ENCODE results near the gene ABCC8. TPM values are rescaled to one million over a fixed set of nuclear protein-coding genes. Genes with fewer than 3 reads are reported as not detected.

The ABCC8 gene
- total RNA-seq, 2 donors from 2014 or later = 0.55 TPM; not detected in 1

GRCh38 chr11:17383461-17383860 lies 93.2 kb downstream of the ABCC8 start:
- no peak overlapping the region for H3K27ac Mint-ChIP-seq
- no peaks in the 10 kb centered on the region for H3K9me3 ChIP-seq (ENCODE audit: control insufficient read depth, low read length)
- H3K27me3 Mint-ChIP-seq (ENCODE audit: insufficient read depth) = peaks cover 15% of the 10 kb centered on the region
- H3K4me1 ChIP-seq (ENCODE audit: control insufficient read depth, insufficient read depth, low read length) = no peaks in the 10 kb centered on the region
- H3K4me1 Mint-ChIP-seq = no peaks in the 10 kb centered on the region
- H3K4me3 Mint-ChIP-seq = no peak overlapping the region
- peaks cover 10% of the 10 kb centered on the region for H3K27me3 ChIP-seq (ENCODE audit: control insufficient read depth, insufficient read depth, low read length, poor library complexity, severe bottlenecking)
- H3K9me3 Mint-ChIP-seq = peaks cover 9% of the 10 kb centered on the region
- TF ChIP-seq CTCF (conservative IDR thresholded peaks at IDR 0.05) = no peak
- no peak overlapping the region for H3K27ac ChIP-seq (ENCODE audit: low read depth, low read length)
- H3K9ac ChIP-seq (ENCODE audit: extremely low read depth, low read length, poor library complexity, severe bottlenecking) = no peak overlapping the region
- no peaks in the 10 kb centered on the region for H3K36me3 Mint-ChIP-seq (ENCODE audit: low read depth)
- no peak for DNase-seq
- no peak overlapping the region for H3K4me3 ChIP-seq (ENCODE audit: low read length)
- no peaks in the 10 kb centered on the region for H3K36me3 ChIP-seq (ENCODE audit: control insufficient read depth, insufficient read depth, low read length)
- 92% methylated on average over 1 of the region's 1 CpG; no CpG with 5 or more reads in 1 of the 2 experiments for WGBS, 2 experiments (ENCODE audit: insufficient coverage in 1 of 2, insufficient read length in 1 of 2)

GRCh38 chr11:17382046-17382728 lies 94.5 kb downstream of the ABCC8 start:
- peaks cover 6% of the 10 kb centered on the region for H3K27me3 Mint-ChIP-seq (ENCODE audit: insufficient read depth)
- H3K9me3 Mint-ChIP-seq = peaks cover 18% of the 10 kb centered on the region
- Histone ChIP-seq H3K27me3 (ENCODE audit: control insufficient read depth, insufficient read depth, low read length, poor library complexity, severe bottlenecking) (no peaks in the 10 kb centered on the region), H3K27ac (ENCODE audit: low read depth, low read length) (no peak overlapping the region), H3K9me3 (ENCODE audit: control insufficient read depth, low read length) (no peaks in the 10 kb centered on the region), H3K4me3 (ENCODE audit: low read length) (no peak overlapping the region), H3K9ac (ENCODE audit: extremely low read depth, low read length, poor library complexity, severe bottlenecking) (no peak overlapping the region), H3K4me1 (ENCODE audit: control insufficient read depth, insufficient read depth, low read length) (no peaks in the 10 kb centered on the region), H3K36me3 (ENCODE audit: control insufficient read depth, insufficient read depth, low read length) (no peaks in the 10 kb centered on the region)
- no peak for DNase-seq
- H3K4me1 Mint-ChIP-seq = no peaks in the 10 kb centered on the region
- H3K27ac Mint-ChIP-seq = no peak overlapping the region
- TF ChIP-seq CTCF (conservative IDR thresholded peaks at IDR 0.05) = no peak
- H3K4me3 Mint-ChIP-seq = no peak overlapping the region
- H3K36me3 Mint-ChIP-seq (ENCODE audit: low read depth) = no peaks in the 10 kb centered on the region
- 84 to 87% methylated on average over 8 of the region's 8 CpGs for WGBS, 2 experiments (ENCODE audit: insufficient coverage in 1 of 2, insufficient read length in 1 of 2)

GRCh38 chr11:17381156-17381555 lies 95.5 kb downstream of the ABCC8 start:
- TF ChIP-seq CTCF (conservative IDR thresholded peaks at IDR 0.05) = no peak
- H3K4me3 Mint-ChIP-seq = no peak overlapping the region
- no peaks in the 10 kb centered on the region for H3K36me3 Mint-ChIP-seq (ENCODE audit: low read depth)
- no peak overlapping the region for H3K27ac ChIP-seq (ENCODE audit: low read depth, low read length)
- no peaks in the 10 kb centered on the region for H3K36me3 ChIP-seq (ENCODE audit: control insufficient read depth, insufficient read depth, low read length)
- peaks cover 2% of the 10 kb centered on the region for H3K27me3 Mint-ChIP-seq (ENCODE audit: insufficient read depth)
- no peak overlapping the region for H3K4me3 ChIP-seq (ENCODE audit: low read length)
- H3K9ac ChIP-seq (ENCODE audit: extremely low read depth, low read length, poor library complexity, severe bottlenecking) = no peak overlapping the region
- 75 to 84% methylated on average over 3 to 4 of the region's 4 CpGs for WGBS, 2 experiments (ENCODE audit: insufficient coverage in 1 of 2, insufficient read length in 1 of 2)
- no peaks in the 10 kb centered on the region for H3K4me1 ChIP-seq (ENCODE audit: control insufficient read depth, insufficient read depth, low read length)
- DNase-seq = no peak
- no peaks in the 10 kb centered on the region for H3K9me3 ChIP-seq (ENCODE audit: control insufficient read depth, low read length)
- no peaks in the 10 kb centered on the region for H3K4me1 Mint-ChIP-seq
- H3K9me3 Mint-ChIP-seq = peaks cover 18% of the 10 kb centered on the region
- no peaks in the 10 kb centered on the region for H3K27me3 ChIP-seq (ENCODE audit: control insufficient read depth, insufficient read depth, low read length, poor library complexity, severe bottlenecking)
- H3K27ac Mint-ChIP-seq = no peak overlapping the region
